Fibroblast of villous mesenchyme (primary cell): ENCODE data around the gene CDH23. TPM values are rescaled to one million over a fixed set of nuclear protein-coding genes. Genes with fewer than 3 reads are reported as not detected.

Source experiments
- DNase-seq: peaks from one replicate; pipeline ENCODE4 v3.0.0-alpha.2; 2010; ENCODE audit warnings: low read depth
- H3K4me3 ChIP-seq: 2 replicates; pipeline ENCODE4 v1.5.1; 2011; ENCODE audit warnings: low read depth, mild to moderate bottlenecking, low read length
- total RNA-seq: library from RNA; depleted of rRNA; stranded (reverse); fragments of >200 nt; gene quantifications from 2 replicates; pipeline ENCODE4 v1.2.3, GENCODE V29; 2012
- TF ChIP-seq, protein P1 (sequence below): IDR thresholded peaks from 2 replicates; pipeline ENCODE4 v1.5.1; 2012; ENCODE audit warnings: low read depth, mild to moderate bottlenecking, low read length; ENCODE audit not compliant: insufficient read depth

The CDH23 gene
- total RNA-seq, 1 donor, result under 0.01 TPM

DNA sequence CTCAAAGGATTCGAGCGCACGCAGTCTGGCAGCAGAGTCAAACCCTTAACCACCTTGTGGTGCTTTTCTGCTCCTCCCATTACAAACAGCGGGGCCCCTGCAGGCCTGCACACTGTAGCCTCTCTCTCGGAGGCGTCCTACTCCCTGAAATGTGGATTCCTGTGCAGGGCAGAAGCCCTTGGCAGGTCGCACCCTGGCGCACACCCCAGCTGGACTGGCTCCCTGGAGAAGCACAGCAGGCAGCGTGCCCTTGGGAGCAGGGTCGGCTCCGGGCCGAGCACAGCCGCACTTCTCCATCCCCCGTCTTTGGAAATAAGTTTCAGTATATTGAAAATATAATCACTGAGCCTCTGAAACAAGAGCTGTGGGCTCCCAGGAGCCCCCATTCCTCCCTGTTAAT is 178.7 kb downstream of the CDH23 start:
- TF ChIP-seq, protein P1, sequence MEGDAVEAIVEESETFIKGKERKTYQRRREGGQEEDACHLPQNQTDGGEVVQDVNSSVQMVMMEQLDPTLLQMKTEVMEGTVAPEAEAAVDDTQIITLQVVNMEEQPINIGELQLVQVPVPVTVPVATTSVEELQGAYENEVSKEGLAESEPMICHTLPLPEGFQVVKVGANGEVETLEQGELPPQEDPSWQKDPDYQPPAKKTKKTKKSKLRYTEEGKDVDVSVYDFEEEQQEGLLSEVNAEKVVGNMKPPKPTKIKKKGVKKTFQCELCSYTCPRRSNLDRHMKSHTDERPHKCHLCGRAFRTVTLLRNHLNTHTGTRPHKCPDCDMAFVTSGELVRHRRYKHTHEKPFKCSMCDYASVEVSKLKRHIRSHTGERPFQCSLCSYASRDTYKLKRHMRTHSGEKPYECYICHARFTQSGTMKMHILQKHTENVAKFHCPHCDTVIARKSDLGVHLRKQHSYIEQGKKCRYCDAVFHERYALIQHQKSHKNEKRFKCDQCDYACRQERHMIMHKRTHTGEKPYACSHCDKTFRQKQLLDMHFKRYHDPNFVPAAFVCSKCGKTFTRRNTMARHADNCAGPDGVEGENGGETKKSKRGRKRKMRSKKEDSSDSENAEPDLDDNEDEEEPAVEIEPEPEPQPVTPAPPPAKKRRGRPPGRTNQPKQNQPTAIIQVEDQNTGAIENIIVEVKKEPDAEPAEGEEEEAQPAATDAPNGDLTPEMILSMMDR, result no peak
- DNase-seq, result no peak
- H3K4me3 ChIP-seq, result no peak overlapping the region

- no peak overlapping the region for H3K4me3 ChIP-seq
- DNase-seq, result no peak
- TF ChIP-seq, protein P1, result no peak
Observed at GRCh38 chr10:71575934-71576801, 179.4 kb downstream of the CDH23 start.

DNA sequence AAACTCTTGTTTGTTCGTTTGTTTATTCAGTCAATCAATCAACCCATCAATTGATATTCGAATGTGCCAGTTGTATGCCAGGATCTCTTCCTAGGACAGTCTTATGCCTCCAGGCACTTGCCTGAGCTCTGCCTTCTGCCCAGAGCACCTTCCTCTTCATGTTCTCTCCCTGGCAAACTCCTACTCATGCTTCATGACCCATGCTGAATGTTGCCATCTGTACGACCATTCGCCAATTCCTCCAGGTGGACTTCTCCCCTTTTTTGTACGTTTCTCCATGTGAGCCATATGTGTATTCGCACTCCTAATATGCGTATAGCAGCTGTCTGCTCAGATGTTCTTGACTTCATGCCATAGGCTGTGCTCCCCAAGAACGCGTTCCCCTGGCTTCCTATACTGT is 180.1 kb downstream of the CDH23 start:
- TF ChIP-seq, protein P1, result no peak
- H3K4me3 ChIP-seq, result no peak overlapping the region
- no peak for DNase-seq

GRCh38 chr10:71577345-71577744 is 180.6 kb downstream of the CDH23 start:
- TF ChIP-seq, protein P1, result no peak
- H3K4me3 ChIP-seq, result no peak overlapping the region
- DNase-seq, result no peak

- DNase-seq, result no peak
- TF ChIP-seq, protein P1, result no peak
- H3K4me3 ChIP-seq, result no peak overlapping the region
Observed at GRCh38 chr10:71578069-71578468, 181.3 kb downstream of the CDH23 start.

DNA sequence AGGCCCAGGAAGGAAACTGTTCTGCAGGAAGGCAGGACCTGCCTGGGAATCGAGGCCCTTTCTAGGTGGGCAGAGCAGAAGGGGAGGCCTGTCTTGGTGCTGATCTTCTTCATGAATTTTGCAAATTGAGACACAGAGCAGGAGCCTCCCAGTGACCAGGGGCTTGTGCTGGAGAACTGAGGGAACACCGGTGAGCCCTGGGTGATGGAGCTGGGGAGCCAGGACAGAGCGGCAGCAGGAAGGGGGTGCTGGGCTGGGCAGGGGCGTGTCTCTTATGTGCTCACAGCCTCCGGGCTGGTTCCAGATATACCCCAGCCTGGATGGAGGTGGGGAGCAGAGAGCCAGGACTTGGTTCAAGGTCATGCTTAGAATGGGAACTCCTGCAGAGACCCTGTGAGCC is 182.9 kb downstream of the CDH23 start:
- DNase-seq, result no peak
- H3K4me3 ChIP-seq, result no peak overlapping the region
- TF ChIP-seq, protein P1, result no peak
